SIG-M5 (cell line): ENCODE results near the gene ATP8A1.

ENCODE experiments used
- DNase-seq: peaks from one replicate; lab custom pipeline; 2025; lab: John Stamatoyannopoulos, UW

ATP8A1 gene

GRCh38 chr4:42568610-42569207, 88.2 kb downstream of the ATP8A1 start:
- DNase-seq: no peak

GRCh38 chr4:42566835-42567234, 90.1 kb downstream of the ATP8A1 start:
- DNase-seq: no peak

GRCh38 chr4:42562016-42562415, 94.9 kb downstream of the ATP8A1 start:
- no peak for DNase-seq

GRCh38 chr4:42561031-42561430, 95.9 kb downstream of the ATP8A1 start:
- no peak for DNase-seq

- DNase-seq: no peak
These were observed 96.4 kb downstream of the ATP8A1 start for GRCh38 chr4:42560467-42560861.

- no peak for DNase-seq
These were observed 98.7 kb downstream of the ATP8A1 start for GRCh38 chr4:42558156-42558555.

- no peak for DNase-seq
These were observed 101.1 kb downstream of the ATP8A1 start for GRCh38 chr4:42555828-42556227.

- no peak for DNase-seq
These were observed 102.8 kb downstream of the ATP8A1 start for GRCh38 chr4:42554072-42554471.

GRCh38 chr4:42549896-42550295, 107.0 kb downstream of the ATP8A1 start:
- no peak for DNase-seq

GRCh38 chr4:42547805-42548204, 109.1 kb downstream of the ATP8A1 start:
- DNase-seq: no peak

GRCh38 chr4:42543762-42544161, 113.1 kb downstream of the ATP8A1 start:
- no peak for DNase-seq

- DNase-seq: no peak
These were observed 113.8 kb downstream of the ATP8A1 start for GRCh38 chr4:42543126-42543525.

- DNase-seq: no peak
These were observed 115.3 kb downstream of the ATP8A1 start for GRCh38 chr4:42541647-42542046.

- DNase-seq: no peak
These were observed 123.9 kb downstream of the ATP8A1 start for GRCh38 chr4:42533042-42533441.

GRCh38 chr4:42531341-42532030, 125.4 kb downstream of the ATP8A1 start:
- DNase-seq: no peak

GRCh38 chr4:42523066-42523718, 133.7 kb downstream of the ATP8A1 start:
- DNase-seq: no peak

- no peak for DNase-seq
These were observed 137.0 kb downstream of the ATP8A1 start for GRCh38 chr4:42519803-42520417.

GRCh38 chr4:42515156-42515884, 141.6 kb downstream of the ATP8A1 start:
- no peak for DNase-seq

GRCh38 chr4:42513748-42514492, 143.0 kb downstream of the ATP8A1 start:
- no peak for DNase-seq

- DNase-seq: no peak
These were observed 144.7 kb downstream of the ATP8A1 start for GRCh38 chr4:42512226-42512625.

GRCh38 chr4:42510225-42510624, 146.7 kb downstream of the ATP8A1 start:
- no peak for DNase-seq
